ENCODE measurements around the gene CYB5R4. TPM values are rescaled to one million over a fixed set of nuclear protein-coding genes. Genes with fewer than 3 reads are reported as not detected.

Gene CYB5R4
- total RNA-seq, 1 experiment from 2014 or later, result 17.5 TPM

DNA sequence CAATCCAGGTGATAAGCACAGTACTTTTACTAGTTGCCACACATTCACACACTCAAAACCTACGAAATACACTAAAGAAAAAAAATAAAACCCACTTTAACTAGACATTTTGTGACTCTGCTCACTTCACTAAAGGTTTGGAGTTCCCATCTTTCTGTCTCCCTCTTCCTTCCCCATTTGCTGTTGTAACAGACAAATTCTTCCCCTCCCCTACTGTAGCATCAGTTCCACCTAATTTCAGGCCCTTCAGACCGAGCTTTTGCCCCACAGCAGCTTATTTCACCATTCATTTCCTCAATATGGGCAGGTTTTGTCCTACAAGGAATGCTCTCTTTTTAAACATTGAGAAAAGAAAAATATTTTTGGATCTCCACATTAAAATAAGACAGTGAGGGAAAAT lies 142.7 kb downstream of the CYB5R4 start:
- Histone ChIP-seq H2BK5ac (ENCODE audit: insufficient read length, low read length) (no peak overlapping the region), H3K79me1 (ENCODE audit: insufficient read depth, low read depth, low read length, poor library complexity, severe bottlenecking) (no peaks in the 10 kb centered on the region), H2BK20ac (ENCODE audit: low read depth, low read length, poor library complexity, severe bottlenecking) (no peak overlapping the region), H3K27ac (ENCODE audit: insufficient read length, low read depth, low read length) (no peak overlapping the region), H2AK5ac (ENCODE audit: insufficient read length, low read length) (no peak overlapping the region), H3K4me1 (ENCODE audit: insufficient read depth, low read length) (no peaks in the 10 kb centered on the region; the same call in 1 of the 2 replicates), H3K27me3 (ENCODE audit: insufficient read depth, low read length) (no peaks in the 10 kb centered on the region), H2BK12ac (ENCODE audit: insufficient read length, low read depth, low read length) (no peak overlapping the region), H3K23me2 (ENCODE audit: insufficient read length, low read depth, low read length, poor library complexity, severe bottlenecking) (no peaks in the 10 kb centered on the region), H3K18ac (ENCODE audit: insufficient read length, low read depth, low read length) (no peak overlapping the region), H3K56ac (ENCODE audit: insufficient read length, low read depth, low read length) (no peak overlapping the region), H3K79me2 (ENCODE audit: insufficient read depth, low read length) (no peaks in the 10 kb centered on the region), H4K5ac (ENCODE audit: insufficient read length, low read depth, low read length) (no peak overlapping the region), H3K4ac (ENCODE audit: low read depth, low read length) (no peak overlapping the region), H4K20me1 (ENCODE audit: control insufficient read depth, insufficient read depth, insufficient read length) (no peaks in the 10 kb centered on the region), H3K14ac (ENCODE audit: insufficient read depth, low read length) (no peak overlapping the region), H4K91ac (ENCODE audit: insufficient read length, low read depth, low read length) (no peak overlapping the region), H3K23ac (ENCODE audit: insufficient read length, low read depth, low read length) (no peak overlapping the region), H2BK15ac (ENCODE audit: low read depth, low read length) (no peak overlapping the region), H4K8ac (replicated peaks; ENCODE audit: insufficient read length, low read depth, low read length) (no peak overlapping the region), H3K9me3 (ENCODE audit: control insufficient read depth, low read depth, low read length) (no peaks in the 10 kb centered on the region), H2AFZ (ENCODE audit: low read length) (peak overlapping the region; percentile 68), H3K4me2 (ENCODE audit: insufficient read depth, insufficient read length, low read length) (no peak overlapping the region), H3T11ph (ENCODE audit: low read length) (no peak overlapping the region), H2BK120ac (ENCODE audit: low read depth, low read length, poor library complexity, severe bottlenecking) (no peak overlapping the region), H3K9ac (ENCODE audit: extremely low read depth, insufficient read length, low read length) (no peak overlapping the region)
- TF ChIP-seq, protein P1, sequence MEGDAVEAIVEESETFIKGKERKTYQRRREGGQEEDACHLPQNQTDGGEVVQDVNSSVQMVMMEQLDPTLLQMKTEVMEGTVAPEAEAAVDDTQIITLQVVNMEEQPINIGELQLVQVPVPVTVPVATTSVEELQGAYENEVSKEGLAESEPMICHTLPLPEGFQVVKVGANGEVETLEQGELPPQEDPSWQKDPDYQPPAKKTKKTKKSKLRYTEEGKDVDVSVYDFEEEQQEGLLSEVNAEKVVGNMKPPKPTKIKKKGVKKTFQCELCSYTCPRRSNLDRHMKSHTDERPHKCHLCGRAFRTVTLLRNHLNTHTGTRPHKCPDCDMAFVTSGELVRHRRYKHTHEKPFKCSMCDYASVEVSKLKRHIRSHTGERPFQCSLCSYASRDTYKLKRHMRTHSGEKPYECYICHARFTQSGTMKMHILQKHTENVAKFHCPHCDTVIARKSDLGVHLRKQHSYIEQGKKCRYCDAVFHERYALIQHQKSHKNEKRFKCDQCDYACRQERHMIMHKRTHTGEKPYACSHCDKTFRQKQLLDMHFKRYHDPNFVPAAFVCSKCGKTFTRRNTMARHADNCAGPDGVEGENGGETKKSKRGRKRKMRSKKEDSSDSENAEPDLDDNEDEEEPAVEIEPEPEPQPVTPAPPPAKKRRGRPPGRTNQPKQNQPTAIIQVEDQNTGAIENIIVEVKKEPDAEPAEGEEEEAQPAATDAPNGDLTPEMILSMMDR (conservative IDR thresholded peaks at IDR 0.05), result no peak
- H3K36me3 Mint-ChIP-seq (ENCODE audit: insufficient read depth in 1 of 3, low read depth in 3 of 3), result peaks cover 0 to 2% (median 0%) of the 10 kb centered on the region in 3 experiments; a peak in 2 of 7 replicates
- H3K9me3 Mint-ChIP-seq, result peaks cover 0 to under 1% of the 10 kb centered on the region in 2 experiments; a peak in 2 of 5 replicates
- peaks cover 21 to 26% of the 10 kb centered on the region in 2 experiments for H3K4me1 Mint-ChIP-seq
- H3K4me3 Mint-ChIP-seq, result no peak overlapping the region
- WGBS (ENCODE audit: extremely low coverage, insufficient read length, low lambda C conversion rate), result no CpG with 5 or more reads among the region's 2 CpGs
- peak overlapping the region in 1 of 3 experiments; percentile 41; a peak in 2 of 7 replicates for H3K27ac Mint-ChIP-seq
- DNase-seq, result no peak
- no peaks in the 10 kb centered on the region; the same call in 1 of the 2 replicates for H3K27me3 Mint-ChIP-seq (ENCODE audit: low read depth)

All from H9 (cell line).